ENCODE data around the gene AP4E1. TPM values are rescaled to one million over a fixed set of nuclear protein-coding genes. Genes with fewer than 3 reads are reported as not detected.

The AP4E1 gene
- total and polyA plus RNA-seq, 2 donors (not counting 3 experiments of a cell fraction or from before 2014, with no cell fraction given): 1.6 to 9.8 TPM

DNA sequence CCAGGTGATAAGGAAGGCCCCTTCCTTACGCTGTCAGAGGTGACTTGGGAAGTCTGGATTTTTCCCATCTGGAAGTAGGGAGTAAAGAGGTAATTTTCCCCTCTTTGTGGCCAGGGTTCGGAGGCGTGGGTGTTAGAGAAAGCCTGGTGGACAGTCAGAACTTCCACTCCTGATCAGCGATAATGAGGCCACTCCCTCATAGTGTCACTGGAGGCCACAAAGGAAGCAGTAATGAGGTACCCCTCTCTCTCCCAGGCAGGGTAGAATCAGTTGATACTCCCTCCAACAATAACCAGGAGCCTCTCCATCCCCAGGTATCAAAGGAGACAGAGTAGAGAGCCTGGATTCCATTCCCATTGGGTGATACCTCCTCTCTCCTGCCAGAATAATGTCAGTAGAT, 30.0 kb downstream of the AP4E1 start:
- H3K79me2 ChIP-seq (ENCODE audit: control insufficient read depth, insufficient read depth, low read length): no peaks in the 10 kb centered on the region
- no peak for TF ChIP-seq EZH2 (IDR thresholded peaks at IDR 0.05; ENCODE audit: borderline replicate concordance, low read depth, low read length, severe bottlenecking)
- TF ChIP-seq JUN (IDR thresholded peaks at IDR 0.05; ENCODE audit: borderline replicate concordance, insufficient read depth, insufficient read length, low read depth): no peak
- TF ChIP-seq, protein P1, sequence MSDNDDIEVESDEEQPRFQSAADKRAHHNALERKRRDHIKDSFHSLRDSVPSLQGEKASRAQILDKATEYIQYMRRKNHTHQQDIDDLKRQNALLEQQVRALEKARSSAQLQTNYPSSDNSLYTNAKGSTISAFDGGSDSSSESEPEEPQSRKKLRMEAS (IDR thresholded peaks at IDR 0.05; ENCODE audit: insufficient read depth, insufficient read length): no peak
- TF ChIP-seq POLR2A (IDR thresholded peaks at IDR 0.05; ENCODE audit: low read depth, low read length): no peak
- TF ChIP-seq, protein P2, sequence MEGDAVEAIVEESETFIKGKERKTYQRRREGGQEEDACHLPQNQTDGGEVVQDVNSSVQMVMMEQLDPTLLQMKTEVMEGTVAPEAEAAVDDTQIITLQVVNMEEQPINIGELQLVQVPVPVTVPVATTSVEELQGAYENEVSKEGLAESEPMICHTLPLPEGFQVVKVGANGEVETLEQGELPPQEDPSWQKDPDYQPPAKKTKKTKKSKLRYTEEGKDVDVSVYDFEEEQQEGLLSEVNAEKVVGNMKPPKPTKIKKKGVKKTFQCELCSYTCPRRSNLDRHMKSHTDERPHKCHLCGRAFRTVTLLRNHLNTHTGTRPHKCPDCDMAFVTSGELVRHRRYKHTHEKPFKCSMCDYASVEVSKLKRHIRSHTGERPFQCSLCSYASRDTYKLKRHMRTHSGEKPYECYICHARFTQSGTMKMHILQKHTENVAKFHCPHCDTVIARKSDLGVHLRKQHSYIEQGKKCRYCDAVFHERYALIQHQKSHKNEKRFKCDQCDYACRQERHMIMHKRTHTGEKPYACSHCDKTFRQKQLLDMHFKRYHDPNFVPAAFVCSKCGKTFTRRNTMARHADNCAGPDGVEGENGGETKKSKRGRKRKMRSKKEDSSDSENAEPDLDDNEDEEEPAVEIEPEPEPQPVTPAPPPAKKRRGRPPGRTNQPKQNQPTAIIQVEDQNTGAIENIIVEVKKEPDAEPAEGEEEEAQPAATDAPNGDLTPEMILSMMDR (IDR thresholded peaks at IDR 0.05; ENCODE audit: extremely low read depth in 1 of 2, insufficient read depth in 1 of 2, low read depth in 1 of 2, low read length in 2 of 2): no peak
- no peak for FAIRE-seq
- ChIA-PET CTCF (no interaction called here), POLR2A (no interaction called here)
- H2AFZ ChIP-seq (ENCODE audit: low read depth, low read length): no peak overlapping the region
- H3K27me3 ChIP-seq (ENCODE audit: control insufficient read depth in 2 of 2, insufficient read depth in 2 of 2, low read length in 2 of 2): no peaks in the 10 kb centered on the region
- no peaks in the 10 kb centered on the region for H4K20me1 ChIP-seq (replicated peaks; ENCODE audit: control insufficient read depth, extremely low read depth, insufficient read depth, low read length)
- no peak overlapping the region for H3K27ac ChIP-seq (ENCODE audit: insufficient read depth, low read depth, low read length)
- dilution Hi-C loops (cut with MboI; ENCODE audit: extremely low pct_ligation_motif_present, low sequenced_read_pairs) (no loop called here), intact Hi-C loops (cut with micrococcal nuclease) (no loop called here)
- no TSS peak for BruUV-seq (replicated peaks)
- no peak overlapping the region for H3K9ac ChIP-seq (replicated peaks; ENCODE audit: extremely low read depth, insufficient read depth, low read length)
- DNase-seq (ENCODE audit: low read depth, low spot score): no peak
- peaks cover 4 to 5% of the 10 kb centered on the region in 2 experiments for H3K36me3 ChIP-seq (ENCODE audit: control insufficient read depth in 2 of 2, extremely low read depth in 1 of 2, insufficient read depth in 2 of 2, low read length in 2 of 2)
- no peak overlapping the region for H3K4me3 ChIP-seq (replicated peaks in 1 of 3; ENCODE audit: insufficient read depth in 1 of 3, low read depth in 1 of 3, low read length in 3 of 3)
- H3K4me2 ChIP-seq (ENCODE audit: insufficient read depth, low read length): no peak overlapping the region
- peaks cover 5% of the 10 kb centered on the region for H3K4me1 ChIP-seq (ENCODE audit: control insufficient read depth, extremely low read depth, insufficient read depth, low read length)
- no peaks in the 10 kb centered on the region for H3K9me3 ChIP-seq (replicated peaks; ENCODE audit: control insufficient read depth, insufficient read depth, low read length)
- no peaks in the 10 kb centered on the region for H3K9me1 ChIP-seq (replicated peaks; ENCODE audit: control insufficient read depth, extremely low read depth, insufficient read depth, low read length)

DNA sequence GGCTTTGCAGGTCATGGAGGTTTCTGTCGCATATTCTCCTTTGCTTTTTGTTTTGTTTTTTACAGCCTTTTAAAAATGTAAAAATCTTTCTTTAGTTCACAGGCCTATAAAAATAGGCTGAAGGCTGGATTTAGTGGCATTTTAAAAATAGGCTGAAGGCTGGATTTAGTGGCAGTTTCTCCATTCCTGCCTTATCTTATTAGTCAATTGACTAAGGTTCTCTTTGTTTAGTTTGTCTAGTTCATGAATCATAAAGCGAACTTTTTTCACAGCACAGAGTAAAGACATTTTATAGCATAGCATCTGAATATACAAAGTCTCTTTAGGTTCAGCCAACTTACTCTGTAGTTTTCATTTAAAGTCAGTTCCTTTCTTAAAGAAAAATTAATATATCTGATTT, 31.4 kb downstream of the AP4E1 start:
- no TSS peak for BruUV-seq (replicated peaks)
- Histone ChIP-seq H3K4me3 (replicated peaks in 1 of 3; ENCODE audit: insufficient read depth in 1 of 3, low read depth in 1 of 3, low read length in 3 of 3) (no peak overlapping the region), H2AFZ (ENCODE audit: low read depth, low read length) (no peak overlapping the region), H3K36me3 (ENCODE audit: control insufficient read depth in 2 of 2, extremely low read depth in 1 of 2, insufficient read depth in 2 of 2, low read length in 2 of 2) (peaks cover 2 to 5% of the 10 kb centered on the region in 2 experiments), H3K27me3 (ENCODE audit: control insufficient read depth in 2 of 2, insufficient read depth in 2 of 2, low read length in 2 of 2) (no peaks in the 10 kb centered on the region), H3K27ac (ENCODE audit: insufficient read depth, low read depth, low read length) (no peak overlapping the region), H3K9me3 (replicated peaks; ENCODE audit: control insufficient read depth, insufficient read depth, low read length) (no peaks in the 10 kb centered on the region), H3K4me2 (ENCODE audit: insufficient read depth, low read length) (no peak overlapping the region), H4K20me1 (replicated peaks; ENCODE audit: control insufficient read depth, extremely low read depth, insufficient read depth, low read length) (no peaks in the 10 kb centered on the region), H3K4me1 (ENCODE audit: control insufficient read depth, extremely low read depth, insufficient read depth, low read length) (peaks cover 5% of the 10 kb centered on the region), H3K9me1 (replicated peaks; ENCODE audit: control insufficient read depth, extremely low read depth, insufficient read depth, low read length) (no peaks in the 10 kb centered on the region), H3K9ac (replicated peaks; ENCODE audit: extremely low read depth, insufficient read depth, low read length) (no peak overlapping the region), H3K79me2 (ENCODE audit: control insufficient read depth, insufficient read depth, low read length) (no peaks in the 10 kb centered on the region)
- dilution Hi-C loops (cut with MboI; ENCODE audit: extremely low pct_ligation_motif_present, low sequenced_read_pairs) (no loop called here), intact Hi-C loops (cut with micrococcal nuclease) (no loop called here)
- no peak for FAIRE-seq
- TF ChIP-seq JUN (IDR thresholded peaks at IDR 0.05; ENCODE audit: borderline replicate concordance, insufficient read depth, insufficient read length, low read depth) (no peak), POLR2AphosphoS5 (IDR thresholded peaks at IDR 0.05; ENCODE audit: insufficient read depth, low read depth, low read length) (no peak), FOS (IDR thresholded peaks at IDR 0.05; ENCODE audit: borderline replicate concordance, insufficient read depth, low read length) (no peak), GATA2 (IDR thresholded peaks at IDR 0.05; ENCODE audit: insufficient read depth, insufficient read length, low read depth, low read length) (no peak), EZH2 (IDR thresholded peaks at IDR 0.05; ENCODE audit: borderline replicate concordance, low read depth, low read length, severe bottlenecking) (no peak), MYC (IDR thresholded peaks at IDR 0.05; ENCODE audit: low read depth, low read length) (no peak), POLR2A (IDR thresholded peaks at IDR 0.05; ENCODE audit: low read depth, low read length) (no peak)
- TF ChIP-seq, protein P1 (IDR thresholded peaks at IDR 0.05; ENCODE audit: insufficient read depth, insufficient read length): no peak
- TF ChIP-seq, protein P2 (IDR thresholded peaks at IDR 0.05; ENCODE audit: extremely low read depth in 1 of 2, insufficient read depth in 1 of 2, low read depth in 1 of 2, low read length in 2 of 2): no peak
- ChIA-PET POLR2A (no interaction called here), CTCF (interaction anchor here (0.8 to 1.0 kb wide), 3 partner anchors 14 to 252 kb away, joined by 3 read pairs; no protein-coding TSS in a partner anchor)
- no peak for DNase-seq (ENCODE audit: low read depth, low spot score)

Measured in endothelial cell of umbilical vein (primary cell).